Neural crest cell (in vitro differentiated cells): ENCODE results near the gene ETNK2. TPM values are rescaled to one million over a fixed set of nuclear protein-coding genes. Genes with fewer than 3 reads are reported as not detected.

Source experiments
- DNase-seq: peaks from one replicate; pipeline ENCODE4 v3.0.0; 2021; ENCODE audit warnings: low read depth, mixed read lengths, low spot score
- H3K27ac Mint-ChIP-seq: one replicate; pipeline ENCODE4 v1.8.0; 2021; ENCODE audit warnings: mild to moderate bottlenecking, mixed read lengths; ENCODE audit not compliant: unreplicated experiment
- H3K27me3 Mint-ChIP-seq: 2 replicates; pipeline ENCODE4 v1.8.0; 2021; ENCODE audit warnings: low read depth, mild to moderate bottlenecking, mixed read lengths
- H3K36me3 Mint-ChIP-seq: 2 replicates; pipeline ENCODE4 v1.8.0; 2021; ENCODE audit warnings: low read depth, mild to moderate bottlenecking, mixed read lengths
- H3K4me1 Mint-ChIP-seq: 2 replicates; pipeline ENCODE4 v1.8.0; 2021; ENCODE audit warnings: mixed read lengths
- H3K4me3 Mint-ChIP-seq: one replicate; pipeline ENCODE4 v1.8.0; 2021; ENCODE audit warnings: mild to moderate bottlenecking, mixed read lengths
- H3K9me3 Mint-ChIP-seq: 2 replicates; pipeline ENCODE4 v1.8.0; 2021; ENCODE audit warnings: mixed read lengths
- total RNA-seq: library from RNA; stranded (reverse); gene quantifications from 2 replicates; pipeline ENCODE4 v1.2.1, GENCODE V29; 2021
- TF ChIP-seq, protein P1 (sequence below): fragments of 200-600 bp; sonication (generic); conservative IDR thresholded peaks from 2 replicates; pipeline ENCODE4 v1.5.0; 2021; ENCODE audit warnings: antibody characterized with exemption, mild to moderate bottlenecking

The ETNK2 gene
- total RNA-seq, 1 donor from 2014 or later: 14.5 TPM

DNA sequence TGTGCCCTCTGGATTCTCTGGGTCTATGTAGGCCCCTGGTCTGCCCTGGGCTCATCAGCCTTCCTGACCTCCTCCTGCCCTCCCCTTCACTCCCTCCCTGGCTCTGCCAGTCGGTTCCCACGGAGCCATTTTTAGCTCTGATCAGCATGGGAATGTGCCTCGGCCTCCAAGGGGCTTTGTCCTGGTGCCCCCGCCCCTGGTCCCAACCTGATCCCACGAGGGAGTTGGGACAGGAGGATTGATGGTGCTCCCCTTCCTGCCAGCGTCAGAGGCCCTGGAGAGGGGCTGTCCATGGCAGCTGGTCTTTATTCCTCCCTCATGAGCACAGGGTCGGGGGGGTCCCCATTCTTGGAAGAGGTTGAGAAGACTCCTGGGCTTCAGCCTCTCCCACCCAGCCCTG, 24.9 kb downstream of the ETNK2 start:
- Mint-ChIP-seq H3K4me1 (peaks cover 47% of the 10 kb centered on the region), H3K36me3 (peaks cover 14% of the 10 kb centered on the region), H3K27me3 (no peaks in the 10 kb centered on the region), H3K27ac (peak overlapping the region; percentile 38), H3K4me3 (no peak overlapping the region), H3K9me3 (no peaks in the 10 kb centered on the region)
- TF ChIP-seq, protein P1, sequence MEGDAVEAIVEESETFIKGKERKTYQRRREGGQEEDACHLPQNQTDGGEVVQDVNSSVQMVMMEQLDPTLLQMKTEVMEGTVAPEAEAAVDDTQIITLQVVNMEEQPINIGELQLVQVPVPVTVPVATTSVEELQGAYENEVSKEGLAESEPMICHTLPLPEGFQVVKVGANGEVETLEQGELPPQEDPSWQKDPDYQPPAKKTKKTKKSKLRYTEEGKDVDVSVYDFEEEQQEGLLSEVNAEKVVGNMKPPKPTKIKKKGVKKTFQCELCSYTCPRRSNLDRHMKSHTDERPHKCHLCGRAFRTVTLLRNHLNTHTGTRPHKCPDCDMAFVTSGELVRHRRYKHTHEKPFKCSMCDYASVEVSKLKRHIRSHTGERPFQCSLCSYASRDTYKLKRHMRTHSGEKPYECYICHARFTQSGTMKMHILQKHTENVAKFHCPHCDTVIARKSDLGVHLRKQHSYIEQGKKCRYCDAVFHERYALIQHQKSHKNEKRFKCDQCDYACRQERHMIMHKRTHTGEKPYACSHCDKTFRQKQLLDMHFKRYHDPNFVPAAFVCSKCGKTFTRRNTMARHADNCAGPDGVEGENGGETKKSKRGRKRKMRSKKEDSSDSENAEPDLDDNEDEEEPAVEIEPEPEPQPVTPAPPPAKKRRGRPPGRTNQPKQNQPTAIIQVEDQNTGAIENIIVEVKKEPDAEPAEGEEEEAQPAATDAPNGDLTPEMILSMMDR: no peak
- no peak for DNase-seq

DNA sequence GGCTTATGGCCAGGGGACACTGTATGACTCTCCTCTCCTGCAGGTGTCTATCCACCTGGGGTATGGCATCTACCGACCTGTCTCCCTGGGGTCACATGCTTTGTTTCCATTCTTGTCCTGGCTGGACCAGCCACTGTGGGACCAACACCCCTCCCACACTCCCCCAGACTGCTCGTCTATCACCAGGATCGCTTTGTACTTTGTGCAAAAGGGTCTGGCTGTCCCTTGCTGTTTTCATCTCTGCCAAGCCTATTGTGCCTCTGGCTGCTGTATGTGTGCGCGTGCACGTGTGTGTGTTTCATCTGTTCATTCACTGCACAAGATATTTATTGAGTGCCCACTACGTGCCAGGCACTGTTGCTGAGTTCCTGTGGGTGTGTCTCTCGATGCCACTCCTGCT, 25.5 kb downstream of the ETNK2 start:
- H3K4me1 Mint-ChIP-seq: peaks cover 47% of the 10 kb centered on the region
- no peaks in the 10 kb centered on the region for H3K27me3 Mint-ChIP-seq
- no peak for DNase-seq
- H3K36me3 Mint-ChIP-seq: peaks cover 14% of the 10 kb centered on the region
- no peak overlapping the region for H3K4me3 Mint-ChIP-seq
- TF ChIP-seq, protein P1: no peak
- no peaks in the 10 kb centered on the region for H3K9me3 Mint-ChIP-seq
- H3K27ac Mint-ChIP-seq: peak overlapping the region; percentile 38

DNA sequence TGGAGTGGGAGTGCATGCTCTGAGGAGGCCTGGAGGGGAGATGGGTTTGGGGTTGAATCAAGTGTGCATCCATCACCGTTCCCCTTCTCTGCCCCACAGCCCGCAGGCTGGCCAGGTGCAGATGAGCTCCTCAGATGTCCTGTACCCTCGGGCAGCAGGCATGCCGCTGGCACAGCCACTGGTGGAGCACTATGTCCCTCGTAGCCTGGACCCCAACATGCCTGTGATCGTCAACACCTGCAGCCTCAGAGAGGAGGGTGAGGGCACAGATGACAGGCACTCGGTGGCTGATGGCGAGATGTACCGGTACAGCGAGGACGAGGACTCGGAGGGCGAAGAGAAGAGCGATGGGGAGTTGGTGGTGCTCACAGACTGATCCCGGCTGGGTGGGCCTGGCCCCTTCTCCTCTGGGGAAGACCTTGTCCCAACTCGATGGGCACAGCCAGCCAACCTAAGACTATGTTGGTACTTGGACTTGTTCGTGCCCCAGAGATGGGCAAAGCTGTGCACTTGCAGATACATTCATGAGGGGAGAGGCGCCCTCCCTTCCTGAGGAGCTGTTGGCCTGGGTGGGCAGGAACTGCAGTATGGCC, 26.0 kb downstream of the ETNK2 start:
- TF ChIP-seq, protein P1: no peak
- no peak for DNase-seq
- Mint-ChIP-seq H3K27ac (no peak overlapping the region), H3K27me3 (no peaks in the 10 kb centered on the region), H3K4me3 (no peak overlapping the region), H3K9me3 (no peaks in the 10 kb centered on the region), H3K36me3 (peaks cover 14% of the 10 kb centered on the region), H3K4me1 (peaks cover 46% of the 10 kb centered on the region)

DNA sequence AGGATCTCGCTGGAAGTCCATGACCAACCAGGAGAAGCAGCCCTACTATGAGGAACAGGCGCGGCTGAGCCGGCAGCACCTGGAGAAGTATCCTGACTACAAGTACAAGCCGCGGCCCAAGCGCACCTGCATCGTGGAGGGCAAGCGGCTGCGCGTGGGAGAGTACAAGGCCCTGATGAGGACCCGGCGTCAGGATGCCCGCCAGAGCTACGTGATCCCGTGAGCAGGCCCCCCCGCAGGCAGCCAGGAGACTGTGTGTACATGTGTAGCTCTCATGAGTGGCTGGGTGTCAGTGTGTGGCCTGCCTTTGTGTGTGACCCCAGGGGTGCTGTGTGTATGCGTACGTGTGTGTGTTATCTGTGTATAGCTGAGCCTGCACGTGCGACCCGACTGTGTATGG, 27.2 kb downstream of the ETNK2 start:
- Mint-ChIP-seq H3K4me1 (peaks cover 42% of the 10 kb centered on the region), H3K27me3 (no peaks in the 10 kb centered on the region), H3K27ac (peak overlapping the region; percentile 62), H3K36me3 (peaks cover 14% of the 10 kb centered on the region), H3K4me3 (no peak overlapping the region), H3K9me3 (no peaks in the 10 kb centered on the region)
- no peak for DNase-seq
- TF ChIP-seq, protein P1: no peak

DNA sequence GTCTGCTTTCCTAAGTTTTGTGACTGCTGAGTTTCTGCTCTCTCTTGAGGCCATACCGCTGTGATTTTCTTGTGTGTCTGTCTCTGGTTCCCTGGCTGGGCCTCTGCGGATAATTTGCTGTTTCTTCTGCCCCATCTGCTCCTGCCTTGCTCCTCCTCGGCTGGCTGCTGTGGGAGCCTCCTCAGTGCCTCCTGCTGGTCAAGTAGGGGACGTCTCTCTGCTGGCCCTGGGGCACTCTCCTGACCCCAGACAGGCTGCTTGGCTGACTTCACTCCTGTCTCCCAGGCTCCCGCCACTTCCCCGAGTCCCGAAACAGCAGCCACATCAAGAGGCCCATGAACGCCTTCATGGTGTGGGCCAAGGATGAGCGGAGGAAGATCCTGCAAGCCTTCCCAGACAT, 28.5 kb downstream of the ETNK2 start:
- Mint-ChIP-seq H3K4me1 (peaks cover 31% of the 10 kb centered on the region), H3K27ac (peak overlapping the region; percentile 23), H3K27me3 (no peaks in the 10 kb centered on the region), H3K9me3 (no peaks in the 10 kb centered on the region), H3K36me3 (peaks cover 14% of the 10 kb centered on the region), H3K4me3 (no peak overlapping the region)
- DNase-seq: peak; percentile 32
- TF ChIP-seq, protein P1: peak; percentile 53
